H4 (cell line): ENCODE results near the gene PRKCI. TPM values are rescaled to one million over a fixed set of nuclear protein-coding genes. Genes with fewer than 3 reads are reported as not detected.
"Not testable (repeated sequence)": the region's sequence is repeated elsewhere in the genome, so short reads cannot be mapped to it uniquely, and the experiment has no call there.

ENCODE experiments used
- DNase-seq: peaks from one replicate; pipeline ENCODE4 v3.0.0-alpha.2; 2015; ENCODE audit warnings: low spot score
- total RNA-seq: library from RNA; depleted of rRNA; stranded (reverse); fragments of >200 nt; shearing (Covaris generic); gene quantifications from 2 replicates; pipeline ENCODE4 v1.2.3, GENCODE V29; 2014

Gene PRKCI
- total RNA-seq, 1 experiment from 2014 or later = 73.3 TPM

- peak; percentile 27 for DNase-seq
Observed at GRCh38 chr3:170222647-170223541, 670 bp downstream of the PRKCI start.

GRCh38 chr3:170225166-170225565 is 2.9 kb downstream of the PRKCI start:
- no peak for DNase-seq

- no peak for DNase-seq
Observed at GRCh38 chr3:170226426-170226960, 4.3 kb downstream of the PRKCI start.

- no peak for DNase-seq
Observed at GRCh38 chr3:170228093-170228766, 6.0 kb downstream of the PRKCI start.

- DNase-seq = no peak
Observed at GRCh38 chr3:170232266-170232665, 10.0 kb downstream of the PRKCI start.

- peak; percentile 95 for DNase-seq
Observed at GRCh38 chr3:170233530-170233929, 11.3 kb downstream of the PRKCI start.

- DNase-seq = no peak
Observed at GRCh38 chr3:170240142-170240541, 17.9 kb downstream of the PRKCI start.

GRCh38 chr3:170240671-170241070 is 18.4 kb downstream of the PRKCI start:
- no peak for DNase-seq

GRCh38 chr3:170244576-170244975 is 22.4 kb downstream of the PRKCI start:
- no peak for DNase-seq

GRCh38 chr3:170247875-170248274 is 25.7 kb downstream of the PRKCI start:
- no peak for DNase-seq

- DNase-seq = no peak
Observed at GRCh38 chr3:170256597-170256996, 34.4 kb downstream of the PRKCI start.

GRCh38 chr3:170257145-170257544 is 34.9 kb downstream of the PRKCI start:
- DNase-seq = no peak

- no peak for DNase-seq
Observed at GRCh38 chr3:170258105-170258487, 35.9 kb downstream of the PRKCI start.

GRCh38 chr3:170259907-170260306 is 37.7 kb downstream of the PRKCI start:
- DNase-seq = no peak

- no peak for DNase-seq
Observed at GRCh38 chr3:170267793-170268192, 45.6 kb downstream of the PRKCI start.

- not testable (repeated sequence) for DNase-seq
Observed at GRCh38 chr3:170269673-170270254, 47.5 kb downstream of the PRKCI start.

GRCh38 chr3:170270282-170270881 is 48.2 kb downstream of the PRKCI start:
- no peak for DNase-seq

GRCh38 chr3:170274641-170275040 is 52.4 kb downstream of the PRKCI start:
- no peak for DNase-seq

GRCh38 chr3:170275832-170276231 is 53.6 kb downstream of the PRKCI start:
- DNase-seq = no peak

- DNase-seq = not testable (repeated sequence)
Observed at GRCh38 chr3:170277311-170277710, 55.1 kb downstream of the PRKCI start.

GRCh38 chr3:170277833-170278580 is 55.8 kb downstream of the PRKCI start:
- DNase-seq = no peak
